ENCODE results near the gene MYL10.

- no peak for TF ChIP-seq ARNT (IDR thresholded peaks at IDR 0.05)
- no peak for TF ChIP-seq GABPB1 (CRISPR knock-in tag; IDR thresholded peaks at IDR 0.05)
- TF ChIP-seq POLR2A (IDR thresholded peaks at IDR 0.05; ENCODE audit: insufficient read depth in 1 of 2, low read depth in 2 of 2, low read length in 2 of 2) = no peak
- TF ChIP-seq, protein P1, sequence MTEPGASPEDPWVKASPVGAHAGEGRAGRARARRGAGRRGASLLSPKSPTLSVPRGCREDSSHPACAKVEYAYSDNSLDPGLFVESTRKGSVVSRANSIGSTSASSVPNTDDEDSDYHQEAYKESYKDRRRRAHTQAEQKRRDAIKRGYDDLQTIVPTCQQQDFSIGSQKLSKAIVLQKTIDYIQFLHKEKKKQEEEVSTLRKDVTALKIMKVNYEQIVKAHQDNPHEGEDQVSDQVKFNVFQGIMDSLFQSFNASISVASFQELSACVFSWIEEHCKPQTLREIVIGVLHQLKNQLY (CRISPR knock-in tag; IDR thresholded peaks at IDR 0.05) = no peak
- TF ChIP-seq, protein P2, sequence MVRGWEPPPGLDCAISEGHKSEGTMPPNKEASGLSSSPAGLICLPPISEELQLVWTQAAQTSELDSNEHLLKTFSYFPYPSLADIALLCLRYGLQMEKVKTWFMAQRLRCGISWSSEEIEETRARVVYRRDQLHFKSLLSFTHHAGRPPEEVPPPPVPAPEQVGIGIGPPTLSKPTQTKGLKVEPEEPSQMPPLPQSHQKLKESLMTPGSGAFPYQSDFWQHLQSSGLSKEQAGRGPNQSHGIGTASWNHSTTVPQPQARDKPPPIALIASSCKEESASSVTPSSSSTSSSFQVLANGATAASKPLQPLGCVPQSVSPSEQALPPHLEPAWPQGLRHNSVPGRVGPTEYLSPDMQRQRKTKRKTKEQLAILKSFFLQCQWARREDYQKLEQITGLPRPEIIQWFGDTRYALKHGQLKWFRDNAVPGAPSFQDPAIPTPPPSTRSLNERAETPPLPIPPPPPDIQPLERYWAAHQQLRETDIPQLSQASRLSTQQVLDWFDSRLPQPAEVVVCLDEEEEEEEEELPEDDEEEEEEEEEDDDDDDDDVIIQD (CRISPR knock-in tag; IDR thresholded peaks at IDR 0.05; ENCODE audit: low read depth) = no peak
- TF ChIP-seq NFE2L1 (CRISPR knock-in tag; IDR thresholded peaks at IDR 0.05; ENCODE audit: borderline replicate concordance) = no peak
- no peak for TF ChIP-seq MAX (IDR thresholded peaks at IDR 0.05)
- no peak for TF ChIP-seq SIN3A (IDR thresholded peaks at IDR 0.05; ENCODE audit: borderline replicate concordance, low read depth, low read length)
- no peak for TF ChIP-seq HOXA5 (CRISPR knock-in tag; IDR thresholded peaks at IDR 0.05)
- TF ChIP-seq EP300 (IDR thresholded peaks at IDR 0.05; ENCODE audit: low read depth in 2 of 2, low read length in 2 of 2) = no peak
- TF ChIP-seq EP300 (CRISPR knock-in tag; IDR thresholded peaks at IDR 0.05; ENCODE audit: borderline replicate concordance) = no peak
These were observed 47.0 kb upstream of the MYL10 start for GRCh38 chr7:101676062-101676598.

Measured in HepG2 (cell line).